Stimulated activated CD8-positive, alpha-beta memory T cell treated with anti-CD3 and anti-CD28 coated beads, Interleukin-2, amount 100 ng/mL, for 48 hours (primary cell): ENCODE results near the gene FAM89B.

ENCODE experiments used
- DNase-seq, 2 donors: peaks; one replicate each; pipeline ENCODE4 v3.0.0-alpha.2; 2020; ENCODE audit warnings: low read depth in 2 of 2

Gene FAM89B

DNA sequence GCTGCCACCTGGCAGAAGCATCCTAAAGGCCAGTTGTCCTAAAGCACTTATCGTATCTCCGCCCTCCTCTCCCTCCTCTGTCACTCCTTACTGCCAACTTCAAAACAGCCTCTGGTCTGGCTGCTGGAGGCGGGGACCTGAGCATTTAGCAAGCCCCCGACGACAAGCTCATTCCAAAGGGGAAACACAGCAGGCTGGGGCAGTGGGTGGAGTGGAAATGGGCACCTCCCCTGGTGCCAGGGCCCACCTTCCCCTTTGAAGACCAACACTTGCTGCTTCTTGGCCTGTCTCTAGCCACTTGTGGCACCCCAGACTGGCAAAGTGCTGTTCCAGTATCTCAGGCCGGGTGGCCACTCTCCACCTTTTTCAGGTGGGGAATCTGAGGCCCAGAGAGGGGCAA, 38.1 kb downstream of the FAM89B start:
- DNase-seq = no peak

DNA sequence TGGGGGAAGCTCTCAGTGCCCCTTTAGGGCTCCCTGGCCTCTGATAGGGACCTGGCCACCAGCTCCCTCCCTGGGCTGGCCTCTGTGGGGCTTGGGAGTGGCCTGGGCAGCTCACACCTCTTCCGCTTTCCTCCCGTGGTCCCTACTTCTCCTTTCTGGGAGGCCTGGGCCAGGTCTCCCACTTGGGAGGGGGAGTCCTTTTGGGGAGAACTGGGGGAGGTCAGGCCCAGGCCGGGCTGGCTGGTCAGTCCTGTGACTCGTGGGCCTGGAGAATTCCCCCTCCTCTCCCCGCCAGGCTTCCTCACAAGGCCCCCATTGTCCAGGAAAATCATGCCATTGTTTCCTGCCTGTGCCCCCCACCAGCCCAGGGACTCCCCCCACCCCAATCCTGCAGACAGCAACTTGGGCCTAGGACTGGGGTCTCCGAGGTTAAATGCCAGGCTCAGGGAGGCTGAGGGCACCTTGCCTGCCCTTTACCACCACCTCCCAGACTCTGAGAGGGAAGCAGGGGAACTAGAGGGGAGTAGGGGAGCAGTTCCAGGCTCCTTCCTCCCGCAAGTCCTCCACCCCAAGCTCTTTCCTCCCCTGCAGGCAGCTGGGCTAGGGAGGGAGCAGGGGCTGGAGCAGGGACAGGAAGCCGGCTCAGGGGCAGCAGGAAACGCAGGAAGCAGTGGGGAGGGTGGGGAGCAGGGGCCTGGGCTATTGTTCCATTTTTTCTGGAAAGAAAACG, 38.9 kb downstream of the FAM89B start:
- DNase-seq = no peak

DNA sequence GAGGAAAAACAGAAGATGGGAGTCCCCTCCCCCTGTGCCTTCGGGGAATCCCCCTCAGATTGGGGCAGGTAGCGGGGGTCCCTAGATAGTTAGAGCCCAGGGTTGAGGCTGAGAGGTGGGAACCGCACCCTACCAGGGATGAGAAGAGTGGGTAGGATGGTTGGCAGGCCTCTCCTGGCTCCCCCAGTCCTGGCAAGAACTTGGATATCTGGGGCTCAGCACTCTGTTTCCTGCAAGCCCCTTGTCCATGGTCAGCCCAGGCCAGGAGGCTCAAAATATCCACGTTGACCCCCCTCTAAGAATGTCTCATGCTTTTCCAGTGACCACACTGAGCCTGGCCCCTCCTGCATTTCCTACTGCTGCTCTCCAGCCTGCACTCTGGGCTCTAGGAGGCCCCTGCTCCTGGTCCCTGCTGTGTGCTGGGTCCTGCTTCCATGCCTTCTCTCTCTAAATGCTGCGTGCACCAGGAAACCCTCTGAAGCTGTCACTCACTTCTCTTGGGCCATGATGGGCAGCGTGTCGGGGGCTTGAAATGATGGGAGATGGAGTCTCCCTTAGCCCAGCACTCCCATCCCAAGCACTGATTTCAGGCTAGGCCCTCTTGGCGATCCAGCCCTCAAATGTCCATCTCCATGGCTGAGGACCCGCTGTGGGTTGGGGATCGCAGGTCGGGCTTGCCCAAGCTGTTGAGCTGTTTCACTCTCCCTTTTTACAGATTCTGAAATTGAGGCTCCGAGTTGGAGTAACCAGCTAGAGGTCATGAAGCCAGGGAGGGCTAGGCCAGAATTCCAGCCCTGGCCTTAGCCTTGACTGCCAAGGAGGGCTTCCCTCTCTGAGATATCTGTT, 39.6 kb downstream of the FAM89B start:
- DNase-seq = no peak

DNA sequence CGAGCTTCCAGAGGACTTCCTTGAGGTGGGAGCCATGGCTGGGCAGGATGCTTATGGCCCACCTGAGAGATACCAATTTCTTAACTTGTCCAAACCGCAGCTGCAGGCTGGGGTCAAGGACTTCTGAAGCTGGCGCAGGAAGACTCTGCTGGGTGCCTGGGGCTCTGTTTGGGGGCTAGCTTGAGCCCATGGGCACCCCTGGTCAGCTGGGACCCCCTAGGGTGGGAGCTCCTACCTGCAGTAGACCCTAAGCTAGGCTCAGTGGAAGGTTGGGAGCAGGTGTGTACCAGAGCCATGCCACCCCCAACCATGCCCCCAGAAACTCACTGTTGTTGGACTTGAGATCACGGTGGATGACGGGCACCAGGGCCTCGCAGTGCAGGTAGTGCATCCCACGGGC, 40.4 kb downstream of the FAM89B start:
- DNase-seq = no peak

DNA sequence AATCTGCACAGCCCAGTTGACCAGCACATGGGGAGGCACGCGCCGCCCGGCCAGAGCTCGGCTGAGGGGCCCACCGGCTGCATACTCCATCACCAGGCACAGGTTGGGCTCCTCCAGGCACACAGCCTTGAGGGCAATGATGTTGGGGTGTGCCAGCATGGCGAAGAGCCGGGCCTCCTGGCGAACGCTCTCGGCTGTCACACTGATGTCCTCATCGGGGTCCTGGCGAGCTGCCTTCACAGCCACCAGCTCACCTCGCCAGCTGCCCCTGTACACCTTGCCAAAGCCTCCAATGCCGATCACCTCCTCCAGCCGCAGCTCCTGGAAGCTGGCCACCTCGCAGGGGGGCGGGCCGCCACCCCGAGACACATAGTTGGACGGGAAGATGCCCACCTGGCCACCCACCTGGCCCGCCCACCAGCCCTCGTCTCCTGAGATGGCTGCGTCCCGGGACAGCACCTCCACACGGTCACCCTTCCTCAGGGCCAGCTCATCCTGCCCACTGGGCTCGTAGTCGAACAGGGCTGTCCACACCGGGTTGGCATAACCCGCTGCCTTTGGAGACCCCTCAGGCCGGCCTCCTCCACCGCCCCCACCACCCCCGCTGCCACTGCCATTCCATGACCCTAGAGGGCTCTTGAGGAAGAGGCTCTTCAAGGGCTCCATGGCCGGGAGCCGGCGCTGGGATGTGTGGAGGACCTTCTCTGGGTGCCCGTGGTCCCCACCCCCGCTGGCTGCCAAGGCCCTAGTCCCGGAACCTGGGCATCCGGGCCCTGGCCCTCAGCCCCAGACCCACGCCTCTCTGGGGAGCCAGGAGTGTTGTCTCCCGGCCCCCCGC, 41.0 kb downstream of the FAM89B start:
- no peak for DNase-seq

DNA sequence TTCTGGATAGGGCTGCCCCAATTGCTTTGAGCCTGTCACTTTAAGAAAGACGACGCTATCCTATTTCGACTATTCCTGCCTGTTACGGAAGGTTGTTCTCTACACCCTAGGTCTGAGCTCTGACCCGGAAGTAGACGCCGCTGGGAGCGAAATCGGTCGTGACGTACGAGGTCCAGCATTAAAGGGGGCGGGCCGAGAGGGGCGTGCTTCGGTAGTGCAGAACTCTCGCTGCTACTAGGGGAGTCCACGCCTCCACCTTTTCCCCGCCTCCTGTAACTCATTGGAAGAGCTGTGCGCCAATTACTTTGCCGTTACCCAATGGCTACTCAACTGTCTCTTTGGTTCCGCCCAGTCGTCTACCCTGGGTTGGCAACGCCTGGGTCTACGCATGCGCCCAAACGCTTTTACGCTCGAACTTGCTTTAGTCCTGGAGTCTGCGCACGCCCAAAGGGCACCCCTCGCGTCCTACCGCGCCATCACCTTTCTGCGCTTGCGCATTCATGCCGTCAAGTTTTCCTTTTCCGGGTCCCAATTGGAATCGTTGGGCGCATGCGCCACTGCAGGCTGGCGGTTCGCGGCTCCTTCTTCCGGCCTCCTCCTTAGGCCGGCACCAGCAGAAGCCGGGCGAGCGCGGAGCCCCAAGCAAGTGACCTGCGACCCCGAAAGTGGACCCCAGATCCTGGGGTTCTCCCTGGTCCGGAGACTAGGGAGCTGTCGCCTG, 43.1 kb downstream of the FAM89B start, which contains the start of gene PCNX3:
PCNX3 (plus strand) TSS at position 548 of the 721 bp plus-strand sequence. CDS start 536 bp downstream, outside the sequence.
- DNase-seq = peak; percentile 99

DNA sequence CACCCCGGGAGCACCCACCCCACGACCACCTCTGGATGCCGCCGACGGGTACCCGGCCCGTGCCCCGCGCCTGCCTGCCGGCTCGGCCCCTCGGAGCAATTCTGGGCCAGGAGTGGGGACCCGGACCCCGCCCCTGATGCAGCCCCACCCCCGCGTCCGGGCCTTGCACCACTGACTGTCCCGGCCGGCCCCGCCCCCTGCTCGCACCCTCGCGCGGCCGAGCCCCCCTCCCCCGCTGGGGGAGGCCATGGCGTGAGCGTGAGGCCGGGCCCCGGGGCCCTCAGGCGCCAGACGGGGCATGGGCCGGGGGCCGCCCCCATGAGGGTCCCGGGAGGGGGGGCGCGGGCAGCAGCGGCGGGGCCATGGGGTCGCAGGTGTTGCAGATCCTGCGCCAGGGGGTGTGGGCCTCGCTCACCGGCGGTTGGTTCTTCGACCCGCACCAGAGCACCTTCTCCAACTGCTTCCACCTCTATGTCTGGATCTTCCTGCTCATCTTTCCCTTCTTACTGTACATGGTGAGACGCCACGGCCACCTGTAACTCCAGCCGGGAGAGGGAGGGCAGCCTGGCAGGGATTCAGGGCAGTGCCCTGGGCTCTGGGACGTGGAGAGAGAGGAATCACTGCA, 43.7 kb downstream of the FAM89B start:
- peak in 1 of 2 donors; percentile 48 for DNase-seq

DNA sequence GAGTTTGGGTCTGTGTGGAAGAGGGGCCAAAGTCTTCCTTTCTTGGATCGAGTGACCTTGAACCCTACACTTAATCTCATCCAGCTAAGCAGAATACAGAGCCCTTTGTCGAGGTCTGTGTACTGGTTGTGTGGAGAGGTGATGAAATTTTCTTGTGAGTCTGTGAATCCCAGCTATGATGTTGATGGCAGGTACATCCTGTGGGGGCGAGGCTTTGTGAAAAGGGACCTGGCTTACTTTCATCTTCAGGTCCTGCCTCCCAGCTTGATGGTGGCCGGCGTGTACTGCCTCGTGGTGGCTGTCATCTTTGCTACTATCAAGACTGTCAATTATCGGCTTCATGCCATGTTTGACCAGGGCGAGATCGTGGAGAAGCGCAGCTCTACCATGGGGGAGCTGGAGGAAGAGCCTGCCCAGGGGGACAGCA, 44.2 kb downstream of the FAM89B start:
- no peak for DNase-seq

DNA sequence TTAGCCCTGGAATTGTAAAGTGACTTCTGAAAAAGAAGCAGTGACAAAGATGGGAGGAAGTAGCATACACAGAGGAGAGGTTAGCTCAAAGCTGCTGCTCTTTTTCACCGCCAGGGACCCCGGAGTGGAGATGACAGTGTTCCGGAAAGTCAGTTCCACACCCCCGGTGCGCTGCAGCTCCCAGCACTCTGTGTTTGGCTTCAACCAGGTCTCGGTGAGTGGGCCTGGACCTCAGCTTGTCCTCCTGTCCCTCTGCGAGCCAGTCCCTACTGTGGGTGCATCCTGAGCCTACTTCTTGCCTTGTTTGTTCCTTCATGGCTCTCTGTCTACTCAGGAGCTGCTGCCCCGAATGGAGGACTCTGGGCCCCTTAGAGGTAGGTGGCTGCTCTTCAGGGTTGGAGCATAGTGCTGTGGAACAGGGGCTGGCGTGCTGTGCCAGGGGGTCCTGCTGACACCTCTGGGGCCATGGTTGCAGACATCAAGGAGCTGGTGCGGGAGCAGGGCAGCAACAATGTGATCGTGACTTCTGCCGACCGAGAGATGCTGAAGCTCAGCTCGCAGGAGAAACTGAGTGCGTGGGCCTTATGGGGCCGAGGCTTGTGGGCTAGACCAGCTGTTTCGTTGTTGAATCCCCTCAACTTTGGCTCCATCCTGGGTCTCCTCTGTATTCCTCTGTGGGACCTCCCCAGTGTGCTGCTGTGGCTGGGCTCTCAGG, 45.0 kb downstream of the FAM89B start:
- no peak for DNase-seq

DNA sequence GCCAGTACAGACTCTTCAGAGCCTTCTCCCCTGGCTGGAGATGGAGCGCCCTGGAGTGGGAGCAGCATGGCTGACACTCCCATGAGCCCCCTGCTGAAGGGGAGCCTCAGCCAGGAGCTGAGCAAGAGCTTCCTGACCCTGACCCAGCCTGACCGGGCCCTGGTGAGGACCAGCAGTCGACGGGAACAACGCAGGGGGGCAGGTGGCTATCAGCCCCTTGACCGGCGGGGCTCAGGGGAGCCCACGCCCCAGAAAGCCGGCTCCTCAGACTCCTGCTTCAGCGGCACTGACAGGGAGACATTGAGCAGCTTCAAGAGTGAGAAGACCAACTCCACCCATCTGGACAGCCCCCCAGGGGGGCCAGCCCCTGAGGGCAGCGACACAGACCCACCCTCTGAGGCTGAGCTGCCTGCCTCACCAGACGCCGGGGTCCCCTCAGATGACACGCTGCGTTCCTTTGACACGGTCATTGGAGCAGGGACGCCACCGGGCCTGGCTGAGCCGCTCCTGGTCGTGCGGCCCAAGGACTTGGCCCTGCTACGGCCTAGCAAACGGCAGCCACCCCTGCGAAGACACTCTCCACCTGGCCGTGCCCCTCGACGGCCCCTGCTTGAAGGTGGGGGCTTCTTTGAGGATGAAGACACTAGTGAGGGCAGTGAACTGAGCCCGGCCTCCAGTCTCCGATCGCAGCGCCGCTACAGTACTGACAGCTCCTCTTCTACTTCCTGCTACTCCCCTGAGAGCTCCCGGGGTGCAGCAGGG, 45.8 kb downstream of the FAM89B start:
- DNase-seq = no peak

DNA sequence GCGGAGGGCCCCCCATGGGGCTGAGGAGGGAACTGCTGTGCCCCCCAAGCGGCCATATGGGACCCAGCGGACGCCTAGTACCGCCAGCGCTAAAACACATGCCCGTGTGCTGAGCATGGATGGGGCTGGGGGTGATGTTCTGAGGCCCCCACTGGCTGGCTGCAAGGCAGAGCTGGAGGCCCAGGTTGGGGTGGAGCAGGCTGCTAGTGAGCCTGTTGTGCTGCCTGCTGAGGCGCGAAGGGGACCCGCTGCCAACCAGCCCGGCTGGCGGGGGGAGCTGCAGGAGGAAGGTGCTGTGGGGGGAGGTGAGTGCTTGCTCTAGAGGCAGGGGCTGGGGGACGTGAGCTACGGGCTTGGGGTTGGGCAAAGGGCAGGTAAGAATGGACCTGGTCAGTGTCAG, 46.4 kb downstream of the FAM89B start:
- no peak for DNase-seq

DNA sequence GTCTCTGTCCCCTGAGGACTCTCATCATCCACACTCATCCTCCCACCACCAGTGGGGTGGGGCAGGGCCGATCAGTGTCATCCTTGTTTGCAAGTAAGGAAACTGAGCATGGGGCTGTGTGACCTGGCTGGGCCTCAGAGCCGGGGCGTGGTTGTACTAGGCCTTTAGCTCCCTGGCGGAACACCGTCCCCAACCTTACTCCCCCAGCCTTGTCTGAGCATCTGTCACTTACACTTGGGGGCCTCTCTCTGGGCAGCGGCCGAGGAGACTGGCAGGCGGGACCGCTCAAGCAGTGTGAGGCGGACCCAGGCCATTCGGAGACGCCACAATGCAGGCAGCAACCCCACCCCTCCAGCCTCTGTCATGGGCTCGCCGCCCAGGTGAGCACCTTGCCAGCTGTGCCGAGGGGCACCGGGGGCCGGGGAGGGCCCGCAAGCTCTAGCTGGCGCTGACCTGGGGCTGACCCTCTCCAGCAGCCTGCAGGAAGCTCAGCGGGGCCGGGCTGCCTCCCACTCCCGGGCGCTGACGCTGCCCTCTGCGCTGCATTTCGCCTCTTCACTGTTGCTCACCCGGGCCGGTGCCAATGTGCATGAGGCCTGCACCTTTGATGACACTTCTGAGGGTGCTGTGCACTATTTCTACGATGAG, 47.1 kb downstream of the FAM89B start:
- no peak for DNase-seq

DNA sequence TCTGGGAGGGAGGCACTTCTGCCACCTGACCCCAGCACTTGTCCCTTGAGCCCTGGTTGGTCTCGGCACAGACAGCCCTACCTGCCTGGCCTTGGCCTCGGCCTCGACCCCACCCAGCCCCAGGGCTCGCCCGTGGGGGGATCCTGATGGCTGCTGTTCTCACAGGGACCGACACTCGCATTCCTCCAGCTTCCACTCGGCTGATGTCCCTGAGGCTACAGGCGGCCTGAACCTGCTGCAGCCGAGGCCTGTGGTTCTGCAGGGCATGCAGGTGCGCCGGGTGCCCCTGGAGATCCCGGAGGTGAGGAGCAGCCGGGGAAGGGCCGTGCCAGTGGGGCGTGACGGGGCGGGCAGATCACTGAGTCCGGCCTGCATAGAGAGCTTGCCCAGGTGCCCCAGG, 48.3 kb downstream of the FAM89B start:
- no peak for DNase-seq

DNA sequence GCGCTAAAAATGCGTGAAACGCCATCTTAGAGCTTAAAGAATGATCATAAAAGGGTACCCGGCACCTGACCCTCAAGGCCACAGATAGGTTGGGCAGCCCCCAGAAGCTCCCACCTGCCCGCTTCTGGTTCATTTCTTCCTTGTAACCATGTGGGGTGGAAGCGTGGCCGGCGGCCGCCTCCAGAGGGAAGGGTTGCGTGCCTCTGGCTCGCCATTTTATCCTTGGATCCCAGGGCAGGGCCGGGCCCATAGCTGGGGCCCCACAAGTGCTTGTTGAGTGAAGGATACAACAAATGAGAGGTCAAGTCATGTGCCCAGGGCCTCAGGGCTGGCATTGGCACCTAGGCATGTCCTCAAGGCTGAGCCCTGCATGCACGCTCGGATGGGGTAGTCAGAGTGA, 49.1 kb downstream of the FAM89B start:
- no peak for DNase-seq

DNA sequence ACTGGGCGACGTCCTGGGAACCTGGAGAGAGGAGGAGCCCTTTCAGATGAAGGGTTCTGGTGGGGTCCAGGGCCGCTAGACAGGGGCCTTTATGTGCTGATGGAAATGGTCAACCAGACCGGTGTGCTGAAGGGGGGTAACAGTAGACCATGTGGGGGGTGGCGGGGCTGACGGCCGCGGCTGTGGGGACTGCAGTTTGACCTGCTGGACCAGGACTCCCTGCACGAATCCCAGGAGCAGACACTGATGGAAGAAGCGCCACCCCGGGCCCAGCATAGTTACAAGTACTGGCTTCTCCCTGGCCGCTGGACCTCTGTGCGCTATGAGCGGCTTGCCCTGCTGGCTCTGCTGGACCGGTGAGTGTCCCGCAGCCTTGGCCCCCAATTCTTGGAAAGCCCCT, 49.7 kb downstream of the FAM89B start:
- DNase-seq = no peak

DNA sequence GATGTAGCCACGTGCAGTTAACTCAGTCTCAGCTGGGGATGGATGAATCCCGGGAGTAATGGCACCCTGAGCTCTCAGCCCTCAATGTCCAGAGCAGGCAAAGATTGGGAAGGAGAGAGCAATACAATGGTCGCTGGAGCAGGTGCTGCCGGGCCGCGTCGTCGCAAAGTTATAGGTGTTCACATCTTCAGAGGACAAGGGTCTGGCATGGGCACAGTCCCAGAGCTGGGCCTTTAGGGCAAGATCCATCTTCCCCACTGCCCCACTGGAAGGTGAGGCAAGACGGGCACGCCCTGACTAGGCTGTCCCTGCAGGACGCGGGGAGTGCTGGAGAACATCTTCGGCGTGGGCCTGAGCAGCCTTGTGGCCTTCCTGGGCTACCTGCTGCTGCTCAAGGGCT, 50.8 kb downstream of the FAM89B start:
- DNase-seq = no peak
